KOPT-K1 (cell line): ENCODE measurements around the gene CELA3B.
"Not testable (repeated sequence)": the region's sequence is repeated elsewhere in the genome, so short reads cannot be mapped to it uniquely, and the experiment has no call there.

Source experiments
- H3K27ac ChIP-seq: fragments of 200-600 bp; sonication (generic); 2 replicates; pipeline ENCODE4 v1.5.1; 2016; ENCODE audit warnings: antibody characterized with exemption, mild to moderate bottlenecking, low read depth, low read length; ENCODE audit not compliant: poor library complexity, severe bottlenecking
- H3K36me3 ChIP-seq: fragments of 200-600 bp; sonication (generic); 2 replicates; pipeline ENCODE4 v1.5.1; 2017; ENCODE audit warnings: antibody characterized with exemption, mild to moderate bottlenecking, low read length, moderate library complexity; ENCODE audit not compliant: insufficient read depth
- H3K9me3 ChIP-seq: fragments of 200-600 bp; sonication (generic); 2 replicates; pipeline ENCODE4 v1.5.1; 2017; ENCODE audit warnings: antibody characterized with exemption, low read length, mild to moderate bottlenecking; ENCODE audit not compliant: insufficient read depth, poor library complexity, severe bottlenecking

CELA3B gene

DNA sequence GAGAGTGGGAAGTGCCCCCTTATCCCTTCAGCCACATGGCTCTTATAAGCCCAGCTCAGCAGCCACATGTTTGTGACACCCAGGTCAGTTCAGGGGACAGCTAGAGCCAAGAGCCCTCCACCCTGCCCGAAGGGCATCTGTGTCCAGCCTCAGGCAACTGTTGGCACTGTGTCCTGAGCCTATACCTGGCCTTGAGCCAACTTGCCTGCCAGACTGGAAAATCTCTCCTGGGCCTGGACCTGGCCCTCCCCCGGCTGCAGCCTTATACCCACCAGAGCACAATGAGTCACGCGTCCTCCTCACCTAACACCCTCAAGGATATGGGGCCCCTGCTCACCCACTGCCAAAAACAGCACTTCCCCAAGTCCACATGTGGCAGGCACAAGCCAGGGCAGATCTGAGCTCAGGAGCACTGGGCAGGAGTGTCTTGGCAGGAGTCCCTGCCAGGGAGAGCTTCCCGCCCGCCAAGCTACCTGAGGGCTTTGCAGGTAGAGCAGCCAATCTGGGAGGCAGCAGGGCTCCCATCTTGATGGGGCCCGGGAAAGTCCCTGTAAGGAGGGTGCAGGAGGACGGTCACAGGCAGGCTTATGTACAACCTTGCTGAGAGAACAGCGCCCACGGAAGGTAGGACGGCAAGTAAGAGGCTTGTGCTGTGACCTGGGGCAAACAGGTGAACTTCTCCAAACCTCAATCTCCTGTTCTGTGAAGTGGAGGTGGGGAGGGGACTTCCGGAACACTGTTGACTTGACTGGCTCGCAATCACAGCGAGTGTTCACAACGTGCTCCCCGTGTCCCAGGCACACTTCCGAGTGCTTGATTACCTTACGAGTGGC lies 19.9 kb upstream of the CELA3B start:
- Histone ChIP-seq H3K9me3 (no peaks in the 10 kb centered on the region), H3K36me3 (no peaks in the 10 kb centered on the region), H3K27ac (no peak overlapping the region)

DNA sequence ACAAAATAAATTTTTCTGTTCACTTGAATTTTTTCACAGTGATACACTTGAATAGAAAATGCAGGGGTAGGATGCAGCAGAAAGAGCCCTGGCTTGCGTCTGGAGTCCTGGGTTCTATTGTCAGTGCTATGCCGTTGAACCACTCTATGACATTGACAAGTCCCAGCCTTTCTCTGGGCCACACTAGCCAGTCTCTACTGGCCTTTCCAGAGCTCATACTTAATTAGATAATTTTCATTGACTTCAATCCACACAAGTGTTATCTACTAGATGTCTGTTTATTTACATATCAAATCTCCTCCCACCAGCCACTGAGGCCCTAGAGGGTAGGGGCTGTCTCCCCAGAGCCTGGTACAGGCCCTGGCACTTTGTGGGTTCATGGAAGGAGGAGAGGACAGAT lies 15.5 kb upstream of the CELA3B start:
- H3K27ac ChIP-seq: no peak overlapping the region
- H3K9me3 ChIP-seq: no peaks in the 10 kb centered on the region
- H3K36me3 ChIP-seq: no peaks in the 10 kb centered on the region

DNA sequence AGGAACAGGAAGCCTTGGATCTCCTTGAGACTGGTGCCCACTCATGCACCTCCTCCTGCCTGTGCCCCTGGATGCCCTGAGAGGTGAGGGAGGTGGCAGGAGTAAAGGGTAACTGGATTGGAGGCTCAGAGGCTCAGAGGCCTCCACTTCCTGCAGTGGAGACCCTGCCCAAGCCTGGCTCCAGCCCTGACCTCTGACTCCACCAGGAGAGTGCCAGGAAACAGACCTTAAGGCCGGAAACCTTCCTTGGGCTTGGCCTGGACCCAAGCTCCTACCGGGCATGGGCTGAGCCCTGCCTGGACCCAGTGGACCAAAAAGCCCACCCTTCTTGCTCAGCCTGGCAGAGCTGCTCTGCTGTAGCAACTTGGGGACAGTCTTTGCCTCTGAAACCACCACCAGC lies 15.0 kb upstream of the CELA3B start:
- H3K27ac ChIP-seq: no peak overlapping the region
- no peaks in the 10 kb centered on the region for H3K36me3 ChIP-seq
- H3K9me3 ChIP-seq: no peaks in the 10 kb centered on the region

DNA sequence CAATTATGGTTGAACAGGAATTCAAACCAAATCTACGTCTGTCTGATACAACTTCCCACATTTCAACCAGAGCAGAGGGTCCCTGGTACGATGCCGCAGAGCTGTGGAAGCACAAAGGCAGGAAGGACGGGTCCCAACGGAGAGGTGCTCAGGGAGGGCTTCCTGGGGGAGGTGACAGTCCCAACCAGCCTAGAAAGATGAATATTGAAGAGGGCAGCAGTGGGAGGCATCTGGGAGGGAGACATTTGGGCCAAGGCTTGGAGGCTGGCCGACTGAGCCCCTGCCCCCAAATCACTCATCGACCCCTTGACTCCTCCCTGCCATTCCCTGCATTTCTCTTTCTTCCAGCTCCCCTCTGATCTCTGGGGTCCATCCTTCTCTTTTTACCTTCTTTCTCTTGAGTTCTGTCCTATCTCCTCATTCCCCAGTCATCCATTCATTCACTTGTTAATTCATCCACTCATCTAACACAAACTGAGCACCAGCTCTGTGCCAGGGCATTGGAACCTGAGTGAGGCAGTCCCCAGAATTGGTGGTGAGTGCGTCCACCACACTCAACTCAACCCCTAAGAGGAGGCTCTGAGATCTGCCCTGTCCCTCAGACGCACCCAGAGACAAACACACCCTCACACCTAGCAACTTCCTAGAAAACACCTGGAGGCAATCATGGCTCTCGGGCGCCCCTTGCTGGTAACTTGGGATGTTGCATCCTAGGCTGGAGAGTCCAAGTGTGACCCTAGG lies 13.2 kb upstream of the CELA3B start:
- Histone ChIP-seq H3K36me3 (no peaks in the 10 kb centered on the region), H3K27ac (no peak overlapping the region), H3K9me3 (no peaks in the 10 kb centered on the region)

DNA sequence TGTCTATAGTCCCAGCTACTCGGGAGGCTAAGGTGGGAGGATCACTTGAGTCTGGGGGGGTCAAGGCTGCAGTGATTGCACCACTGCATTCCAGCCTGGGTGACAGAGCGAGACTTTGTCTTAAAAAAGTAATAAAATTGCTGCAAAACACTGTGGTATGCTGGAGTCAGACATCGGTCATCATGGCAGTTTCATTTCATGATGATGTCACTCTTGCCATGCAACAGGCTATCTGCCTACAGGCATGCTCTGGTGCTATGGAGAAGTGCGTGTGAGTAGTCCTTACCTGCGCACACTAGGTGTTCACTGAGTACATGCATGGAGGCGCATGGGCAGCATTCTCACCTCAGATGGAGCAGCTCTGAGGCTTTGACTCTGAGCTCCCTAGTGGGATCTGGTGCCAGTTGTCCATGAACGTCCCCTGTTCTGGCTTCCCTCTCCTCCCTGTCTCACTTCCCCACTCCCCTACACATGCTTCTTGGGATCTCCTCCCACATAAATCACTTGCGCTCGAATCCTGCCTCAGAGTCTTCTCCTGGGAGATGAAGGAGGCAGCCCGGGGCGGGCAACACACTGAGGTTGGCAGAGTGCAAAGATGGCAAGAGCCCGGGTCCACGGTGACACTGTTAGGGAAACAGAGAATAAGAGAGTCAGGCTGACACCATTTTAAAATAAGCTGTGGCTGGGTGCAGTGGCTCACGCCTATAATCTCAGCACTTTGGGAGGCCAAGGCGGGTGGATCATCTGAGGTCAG lies 10.4 kb upstream of the CELA3B start:
- H3K9me3 ChIP-seq: no peaks in the 10 kb centered on the region
- H3K27ac ChIP-seq: no peak overlapping the region
- no peaks in the 10 kb centered on the region for H3K36me3 ChIP-seq

DNA sequence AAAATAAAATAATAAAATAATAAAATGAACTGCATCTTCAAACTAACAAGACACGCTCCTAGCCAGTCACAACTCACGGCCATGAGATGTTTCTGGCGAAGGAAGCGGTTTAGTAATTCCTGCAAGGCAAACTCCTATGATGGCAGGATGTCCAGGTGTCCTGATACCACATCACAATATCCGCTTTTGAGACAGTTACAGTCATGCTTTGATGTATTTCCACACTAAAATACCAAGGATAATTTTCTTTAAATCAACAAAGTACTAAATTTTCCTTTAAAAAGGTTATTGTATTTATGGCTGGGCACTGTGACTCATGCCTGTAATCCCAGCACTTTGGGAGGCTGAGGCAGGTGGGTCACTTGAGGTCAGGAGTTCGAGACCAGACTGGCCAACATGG lies 9.6 kb upstream of the CELA3B start:
- H3K36me3 ChIP-seq, H3K27ac ChIP-seq, H3K9me3 ChIP-seq: not testable (repeated sequence)

DNA sequence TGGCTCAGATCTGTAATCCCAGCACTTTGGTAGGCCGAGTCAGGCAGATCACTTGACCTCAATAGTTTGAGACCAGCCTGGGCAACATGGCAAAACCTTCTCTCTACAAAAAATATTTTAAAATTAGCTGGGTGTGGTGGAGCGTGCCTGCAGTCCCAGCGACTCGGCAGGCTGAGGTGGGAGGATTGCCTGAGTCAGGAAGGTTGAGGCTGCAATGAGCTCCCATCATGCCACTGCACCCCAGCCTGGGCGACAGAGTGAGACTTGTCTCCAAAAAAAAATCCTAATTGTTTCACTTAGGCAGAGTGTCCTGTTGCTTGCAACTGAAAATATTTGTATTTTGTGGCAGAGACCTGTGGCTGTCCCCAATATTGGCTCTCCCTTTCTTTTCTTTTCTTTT lies 7.8 kb upstream of the CELA3B start:
- H3K9me3 ChIP-seq, H3K27ac ChIP-seq, H3K36me3 ChIP-seq: not testable (repeated sequence)

DNA sequence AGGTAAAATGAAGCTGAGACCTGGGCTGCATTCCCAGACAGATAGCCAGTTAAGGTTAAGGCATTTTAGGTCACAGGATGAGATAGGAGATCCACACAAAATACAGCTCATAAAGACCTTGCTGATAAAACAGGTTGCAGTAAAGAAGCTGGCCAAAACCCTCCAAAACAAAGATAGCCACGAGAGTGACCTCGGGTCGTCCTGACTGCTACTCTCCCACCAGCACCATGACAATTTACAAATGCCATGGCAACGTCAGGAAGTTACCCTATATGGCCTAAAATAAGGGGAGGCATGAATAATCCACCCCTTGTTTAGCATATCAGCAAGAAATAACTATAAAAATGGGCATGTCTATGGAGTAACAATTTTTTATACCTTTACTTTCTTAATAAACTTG lies 6.3 kb upstream of the CELA3B start:
- not testable (repeated sequence) for H3K27ac ChIP-seq, H3K9me3 ChIP-seq, H3K36me3 ChIP-seq

DNA sequence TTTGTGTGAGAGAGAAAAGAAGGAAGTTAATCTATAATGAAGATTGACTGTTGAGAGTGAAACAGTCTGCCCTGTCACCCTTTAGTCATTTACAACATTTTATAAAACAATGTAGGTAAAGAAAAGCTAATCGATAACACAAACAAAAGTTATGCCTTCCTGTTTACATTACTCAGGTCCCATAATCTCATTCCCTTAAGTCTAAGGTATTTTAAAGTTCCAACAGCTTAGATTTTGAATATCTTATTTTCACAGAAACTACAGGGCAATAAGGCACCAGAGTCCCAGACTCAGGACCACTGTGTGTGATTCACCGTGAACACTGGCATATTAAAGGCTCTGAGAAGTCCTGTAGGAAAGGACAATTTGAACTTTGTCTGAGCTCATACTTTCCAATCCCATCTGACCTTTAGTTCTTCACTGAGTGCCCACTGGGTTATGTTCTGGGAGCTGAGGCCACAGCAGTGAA lies 3.8 kb upstream of the CELA3B start:
- not testable (repeated sequence) for H3K9me3 ChIP-seq, H3K27ac ChIP-seq, H3K36me3 ChIP-seq

DNA sequence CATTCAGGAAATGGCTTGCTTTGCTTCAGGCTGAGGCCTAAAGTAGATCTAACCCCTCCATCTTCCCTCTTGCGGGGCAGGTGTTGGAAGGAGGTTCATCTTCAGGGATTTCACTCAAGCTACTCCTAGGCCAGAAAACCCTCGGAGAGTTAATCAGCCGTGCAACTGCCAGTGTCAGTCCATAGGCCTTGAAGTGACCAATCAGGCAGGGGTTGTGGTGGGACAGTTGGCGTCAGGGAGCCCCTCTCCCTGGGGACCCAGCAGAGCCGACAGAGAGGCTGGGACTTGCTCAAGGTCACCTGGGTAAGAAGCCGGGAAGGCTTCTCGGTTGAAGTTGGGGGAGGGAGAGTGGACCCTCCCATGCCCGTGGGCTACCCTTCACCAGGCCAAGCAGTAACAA lies 2.9 kb upstream of the CELA3B start:
- not testable (repeated sequence) for H3K36me3 ChIP-seq, H3K27ac ChIP-seq, H3K9me3 ChIP-seq

DNA sequence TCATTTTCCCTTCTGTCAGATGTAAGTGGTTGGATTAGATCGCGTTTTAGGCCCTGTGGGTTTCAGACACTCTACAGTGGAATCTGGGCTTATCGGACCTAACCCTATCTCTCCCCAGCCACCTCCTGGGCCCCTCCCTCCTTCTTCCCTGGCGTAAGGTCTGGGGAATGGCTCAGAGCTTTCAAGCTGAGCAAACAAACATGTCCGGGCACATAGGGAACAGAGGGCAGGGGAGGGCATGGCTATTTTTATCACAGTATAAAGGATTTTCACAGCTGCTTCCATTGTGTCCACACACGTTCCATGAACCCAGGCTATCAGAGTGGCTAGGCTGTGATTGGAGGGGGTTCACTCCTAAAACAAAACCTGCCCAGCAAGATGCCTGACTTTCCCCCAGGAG lies 2.1 kb upstream of the CELA3B start:
- not testable (repeated sequence) for H3K27ac ChIP-seq, H3K36me3 ChIP-seq, H3K9me3 ChIP-seq

DNA sequence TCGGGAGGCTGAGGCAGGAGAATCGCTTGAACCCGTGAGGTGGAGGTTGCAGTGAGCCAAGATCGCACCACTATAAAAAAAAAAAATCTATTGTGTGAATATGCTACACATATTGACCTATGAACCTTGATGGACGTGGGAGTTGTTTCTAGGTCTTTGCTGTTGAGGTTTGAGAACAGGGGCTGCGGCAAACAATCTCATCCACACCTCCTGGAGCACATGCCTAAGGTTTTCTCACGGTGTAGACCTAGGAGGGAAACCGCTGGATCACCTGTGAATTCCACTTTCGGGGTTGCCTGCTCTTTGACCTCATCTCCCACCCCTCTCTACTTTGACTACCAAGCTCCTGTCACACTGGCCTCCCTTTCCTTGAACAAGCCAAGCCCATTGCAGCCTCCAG lies 1.5 kb upstream of the CELA3B start:
- H3K9me3 ChIP-seq, H3K27ac ChIP-seq, H3K36me3 ChIP-seq: not testable (repeated sequence)

DNA sequence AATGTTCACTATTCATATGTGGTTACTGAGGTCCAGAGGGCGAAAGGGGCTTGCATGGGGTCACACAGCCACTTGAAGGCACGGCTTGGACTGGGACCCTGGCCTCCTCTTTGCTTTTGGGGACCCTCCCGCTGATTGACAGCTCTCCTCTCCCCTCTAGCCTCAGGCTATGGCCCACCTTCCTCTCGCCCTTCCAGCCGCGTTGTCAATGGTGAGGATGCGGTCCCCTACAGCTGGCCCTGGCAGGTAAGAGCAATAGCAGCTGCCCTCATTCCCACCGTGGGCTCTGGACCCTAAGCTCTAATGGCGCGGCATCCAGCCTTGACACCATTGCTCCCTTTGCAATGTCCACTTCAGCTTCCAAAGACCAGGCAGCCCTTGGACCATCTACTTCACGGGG lies 1.4 kb downstream of the CELA3B start:
- not testable (repeated sequence) for H3K9me3 ChIP-seq, H3K27ac ChIP-seq, H3K36me3 ChIP-seq

DNA sequence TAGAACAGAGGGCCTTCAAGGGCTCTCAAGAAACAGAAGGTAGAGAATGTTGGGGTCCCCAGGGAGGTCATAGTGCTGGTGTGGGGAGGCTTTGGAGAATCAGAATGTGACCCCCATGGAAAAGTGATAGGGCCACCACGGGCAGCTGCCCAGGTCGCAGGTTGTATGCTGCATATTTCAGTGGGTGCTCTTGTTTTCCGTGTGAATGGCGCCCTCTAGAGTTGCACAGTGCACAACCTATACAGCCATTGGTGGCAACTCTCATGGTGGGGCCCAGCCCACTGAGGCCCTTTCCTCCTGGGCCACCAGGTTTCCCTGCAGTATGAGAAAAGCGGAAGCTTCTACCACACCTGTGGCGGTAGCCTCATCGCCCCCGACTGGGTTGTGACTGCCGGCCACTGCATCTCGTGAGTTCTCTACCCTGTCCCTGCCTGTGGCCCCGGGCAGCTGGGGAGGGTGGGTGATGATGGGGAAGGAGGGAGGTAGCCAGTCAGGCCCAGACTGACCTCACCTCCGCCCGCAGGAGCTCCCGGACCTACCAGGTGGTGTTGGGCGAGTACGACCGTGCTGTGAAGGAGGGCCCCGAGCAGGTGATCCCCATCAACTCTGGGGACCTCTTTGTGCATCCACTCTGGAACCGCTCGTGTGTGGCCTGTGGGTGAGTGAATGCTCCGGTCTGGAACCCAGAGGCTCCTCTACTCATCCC lies 3.8 kb downstream of the CELA3B start:
- not testable (repeated sequence) for H3K36me3 ChIP-seq, H3K27ac ChIP-seq, H3K9me3 ChIP-seq

DNA sequence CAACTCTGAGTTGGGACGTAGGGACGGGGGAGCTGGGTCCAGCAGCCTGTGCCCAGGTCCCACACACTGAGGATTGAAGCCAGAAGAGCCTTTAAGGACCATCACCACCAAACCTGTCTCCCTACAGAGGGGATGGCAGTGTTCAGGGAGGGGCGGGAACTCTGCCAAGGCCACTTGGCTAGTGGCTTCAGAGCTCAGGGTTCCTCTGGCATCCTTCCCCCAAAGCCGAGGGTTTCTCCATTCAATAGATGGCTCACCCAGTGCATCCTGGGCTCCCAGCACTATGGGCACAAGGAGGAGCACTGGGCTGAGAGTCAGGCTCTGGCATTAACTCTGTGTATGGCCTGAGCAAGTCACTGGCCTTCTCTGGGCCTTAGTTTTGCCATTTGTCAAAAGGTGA lies 4.4 kb downstream of the CELA3B start:
- H3K36me3 ChIP-seq, H3K9me3 ChIP-seq, H3K27ac ChIP-seq: not testable (repeated sequence)
